Smooth muscle cell (in vitro differentiated cells): ENCODE data around the gene FBF1. TPM values are rescaled to one million over a fixed set of nuclear protein-coding genes. Genes with fewer than 3 reads are reported as not detected.

Source experiments
- DNase-seq: peaks from one replicate; lab custom pipeline; 2025; ENCODE audit not compliant: unreplicated experiment; lab: John Stamatoyannopoulos, UW
- H2AFZ ChIP-seq: fragments of 200-600 bp; sonication (generic); 2 replicates; pipeline ENCODE4 v1.6.0; 2016; ENCODE audit warnings: antibody characterized with exemption, low read depth, mild to moderate bottlenecking
- H3F3A ChIP-seq: fragments of 200-600 bp; sonication (generic); 2 replicates; pipeline ENCODE4 v1.6.0; 2017; ENCODE audit warnings: antibody characterized with exemption, low read depth
- H3K27ac ChIP-seq: fragments of 200-600 bp; sonication (generic); 2 replicates; pipeline ENCODE4 v1.5.1; 2016; ENCODE audit warnings: low read depth, mild to moderate bottlenecking
- H3K27me3 ChIP-seq: fragments of 200-600 bp; sonication (generic); 2 replicates; pipeline ENCODE4 v1.6.1; 2016; ENCODE audit warnings: low read depth, mild to moderate bottlenecking
- H3K36me3 ChIP-seq: fragments of 200-600 bp; sonication (generic); 2 replicates; pipeline ENCODE4 v1.5.1; 2016; ENCODE audit warnings: low read depth
- H3K4me1 ChIP-seq: fragments of 200-600 bp; sonication (generic); 2 replicates; pipeline ENCODE4 v1.5.1; 2016; ENCODE audit warnings: low read depth
- H3K4me2 ChIP-seq: fragments of 200-600 bp; sonication (generic); 2 replicates; pipeline ENCODE4 v1.6.0; 2016; ENCODE audit warnings: mild to moderate bottlenecking
- H3K4me3 ChIP-seq: fragments of 200-600 bp; sonication (generic); 2 replicates; pipeline ENCODE4 v1.5.1; 2016; ENCODE audit warnings: mild to moderate bottlenecking
- H3K79me2 ChIP-seq: fragments of 200-600 bp; sonication (generic); 2 replicates; pipeline ENCODE4 v1.6.0; 2016; ENCODE audit warnings: low read depth, mild to moderate bottlenecking
- H3K9ac ChIP-seq: fragments of 200-600 bp; sonication (generic); 2 replicates; pipeline ENCODE4 v1.6.0; 2016; ENCODE audit warnings: low read depth
- H3K9me3 ChIP-seq: fragments of 200-600 bp; sonication (generic); replicated peaks from 2 replicates; pipeline ENCODE4 v1.5.1; 2016; ENCODE audit warnings: low read depth
- H4K20me1 ChIP-seq: fragments of 200-600 bp; sonication (generic); 2 replicates; pipeline ENCODE4 v1.6.0; 2016; ENCODE audit warnings: low read depth
- WGBS: methylation state at CpG from one replicate; pipeline ENCODE4 v1.1.7; 2016; ENCODE audit warnings: low lambda C conversion rate; 5-methylcytosine and 5-hydroxymethylcytosine counted together
- polyA plus RNA-seq: library from polyadenylated mRNA; unstranded; fragments of >200 nt; fragmentation: Nextera tagmentation; extraction: Ambion mirVana; gene quantifications from 2 replicates; pipeline ENCODE4 v1.2.1, GENCODE V29; 2016
- total RNA-seq: library from RNA; depleted of rRNA; stranded (reverse); fragments of >200 nt; gene quantifications from 2 replicates; pipeline ENCODE4 v1.2.3, GENCODE V29; 2014
- TF ChIP-seq, protein P1 (sequence below): fragments of 200-600 bp; sonication (generic); IDR thresholded peaks from 2 replicates; pipeline ENCODE4 v1.5.1; 2017; ENCODE audit warnings: borderline replicate concordance, mild to moderate bottlenecking, antibody characterized with exemption; ENCODE audit not compliant: insufficient read depth, poor library complexity, severe bottlenecking

The FBF1 gene
- total and polyA plus RNA-seq, 2 experiments from 2014 or later = 4.6 to 8.4 TPM

DNA sequence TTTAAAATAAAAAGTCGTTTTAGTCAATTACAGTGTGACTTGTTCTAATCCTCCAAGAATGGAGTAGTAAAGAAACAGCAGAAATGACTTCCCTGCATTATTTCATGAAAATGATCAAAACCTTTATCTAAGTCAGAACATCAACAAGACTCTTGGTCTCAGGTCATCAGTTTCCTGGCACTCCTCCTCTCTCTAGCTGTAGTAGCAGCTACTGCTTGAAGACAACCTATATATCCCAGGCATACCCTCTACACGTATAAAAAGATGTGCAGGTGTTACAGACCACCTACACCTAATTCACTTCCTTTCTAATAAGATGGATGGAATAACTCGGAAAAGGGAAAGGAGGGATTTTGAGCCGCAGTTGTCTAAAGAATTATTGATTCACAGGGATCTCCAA is 1.6 kb upstream of the FBF1 start:
- Histone ChIP-seq H2AFZ (no peak overlapping the region), H3K9ac (no peak overlapping the region), H3K4me3 (no peak overlapping the region), H3K36me3 (peaks cover 15% of the 10 kb centered on the region), H3K79me2 (no peaks in the 10 kb centered on the region), H3F3A (peaks cover 8% of the 10 kb centered on the region), H3K4me2 (no peak overlapping the region), H4K20me1 (no peaks in the 10 kb centered on the region), H3K9me3 (no peaks in the 10 kb centered on the region), H3K27ac (no peak overlapping the region), H3K4me1 (peaks cover 5% of the 10 kb centered on the region), H3K27me3 (no peaks in the 10 kb centered on the region)
- WGBS = 93% methylated on average over 4 of the region's 4 CpGs
- DNase-seq = no peak
- TF ChIP-seq, protein P1, sequence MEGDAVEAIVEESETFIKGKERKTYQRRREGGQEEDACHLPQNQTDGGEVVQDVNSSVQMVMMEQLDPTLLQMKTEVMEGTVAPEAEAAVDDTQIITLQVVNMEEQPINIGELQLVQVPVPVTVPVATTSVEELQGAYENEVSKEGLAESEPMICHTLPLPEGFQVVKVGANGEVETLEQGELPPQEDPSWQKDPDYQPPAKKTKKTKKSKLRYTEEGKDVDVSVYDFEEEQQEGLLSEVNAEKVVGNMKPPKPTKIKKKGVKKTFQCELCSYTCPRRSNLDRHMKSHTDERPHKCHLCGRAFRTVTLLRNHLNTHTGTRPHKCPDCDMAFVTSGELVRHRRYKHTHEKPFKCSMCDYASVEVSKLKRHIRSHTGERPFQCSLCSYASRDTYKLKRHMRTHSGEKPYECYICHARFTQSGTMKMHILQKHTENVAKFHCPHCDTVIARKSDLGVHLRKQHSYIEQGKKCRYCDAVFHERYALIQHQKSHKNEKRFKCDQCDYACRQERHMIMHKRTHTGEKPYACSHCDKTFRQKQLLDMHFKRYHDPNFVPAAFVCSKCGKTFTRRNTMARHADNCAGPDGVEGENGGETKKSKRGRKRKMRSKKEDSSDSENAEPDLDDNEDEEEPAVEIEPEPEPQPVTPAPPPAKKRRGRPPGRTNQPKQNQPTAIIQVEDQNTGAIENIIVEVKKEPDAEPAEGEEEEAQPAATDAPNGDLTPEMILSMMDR = no peak

DNA sequence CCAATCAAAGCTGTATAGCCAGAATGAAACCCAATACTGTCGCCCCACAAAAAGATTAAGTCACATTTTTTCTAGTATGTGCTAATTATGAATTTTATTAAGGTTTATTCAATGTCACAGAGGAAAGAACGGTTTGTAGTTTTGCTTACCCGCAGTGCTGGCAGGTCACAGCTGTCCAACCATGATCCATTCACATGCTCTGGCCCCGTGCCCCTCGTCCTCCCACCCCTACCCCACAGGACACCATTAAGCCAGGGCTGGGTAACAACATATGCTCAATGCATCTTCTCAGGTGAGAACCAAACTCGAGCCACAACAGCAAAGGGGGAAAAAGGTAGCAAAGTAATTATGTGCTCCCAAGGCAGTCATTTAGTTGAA is 589 bp upstream of the FBF1 start:
- Histone ChIP-seq H4K20me1 (no peaks in the 10 kb centered on the region), H3K36me3 (peaks cover 13% of the 10 kb centered on the region), H3K9ac (no peak overlapping the region), H2AFZ (no peak overlapping the region), H3K4me1 (peaks cover 5% of the 10 kb centered on the region), H3K79me2 (no peaks in the 10 kb centered on the region), H3K9me3 (no peaks in the 10 kb centered on the region), H3K27ac (peak overlapping the region; percentile 46), H3K4me2 (peak overlapping the region; percentile 97), H3K4me3 (peak overlapping the region; percentile 83), H3K27me3 (no peaks in the 10 kb centered on the region), H3F3A (peaks cover 8% of the 10 kb centered on the region)
- no peak for DNase-seq
- WGBS = 74% methylated on average over 6 of the region's 6 CpGs
- TF ChIP-seq, protein P1 = no peak

DNA sequence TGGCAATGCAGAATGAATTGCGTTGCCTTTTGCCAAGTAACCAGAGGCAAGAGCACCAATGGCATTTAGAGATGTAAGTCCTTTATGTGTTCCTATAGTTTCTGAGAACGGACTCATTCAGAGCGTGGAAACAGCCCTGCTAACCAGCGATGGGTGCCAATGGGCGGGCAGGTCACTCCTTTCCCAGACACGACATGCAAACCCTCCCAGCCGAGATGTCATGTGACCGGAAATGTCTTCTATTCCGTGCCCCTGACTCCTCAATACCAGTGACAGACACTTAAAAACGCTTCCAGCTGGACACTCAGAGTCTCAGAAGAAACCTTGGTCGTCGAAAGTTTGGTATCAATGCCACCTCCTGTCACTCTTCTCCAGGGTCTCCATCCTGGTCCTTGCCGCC is 3.2 kb downstream of the FBF1 start:
- H3K4me2 ChIP-seq = no peak overlapping the region
- DNase-seq = no peak
- H4K20me1 ChIP-seq = no peaks in the 10 kb centered on the region
- no peaks in the 10 kb centered on the region for H3K36me3 ChIP-seq
- TF ChIP-seq, protein P1 = no peak
- no peaks in the 10 kb centered on the region for H3K79me2 ChIP-seq
- H3F3A ChIP-seq = no peaks in the 10 kb centered on the region
- 89% methylated on average over 13 of the region's 13 CpGs for WGBS
- H3K27me3 ChIP-seq = no peaks in the 10 kb centered on the region
- no peak overlapping the region for H3K4me3 ChIP-seq
- no peaks in the 10 kb centered on the region for H3K9me3 ChIP-seq
- no peak overlapping the region for H2AFZ ChIP-seq
- H3K4me1 ChIP-seq = peaks cover 5% of the 10 kb centered on the region
- H3K27ac ChIP-seq = no peak overlapping the region
- H3K9ac ChIP-seq = no peak overlapping the region

DNA sequence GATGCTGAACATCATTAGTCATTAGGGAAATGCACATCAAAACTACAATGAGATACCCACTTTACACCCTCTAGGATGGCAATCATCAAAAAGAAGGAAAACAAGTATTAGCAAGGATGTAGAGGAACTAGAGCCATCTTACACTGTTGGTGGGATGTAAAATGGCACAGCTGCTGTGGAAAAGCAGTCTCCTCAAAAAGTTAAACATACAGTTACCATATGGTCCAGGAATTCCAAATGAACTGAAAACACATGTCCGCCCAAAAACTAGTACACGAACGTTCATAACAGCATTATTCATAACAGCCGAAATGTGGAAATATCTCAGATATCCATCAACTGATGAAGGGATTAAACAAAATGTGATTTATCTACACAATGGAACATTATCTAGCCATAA is 7.0 kb downstream of the FBF1 start:
- H2AFZ ChIP-seq = no peak overlapping the region
- WGBS = 96% methylated on average over 4 of the region's 4 CpGs
- no peak for DNase-seq

More for the DNA sequence above, 7.0 kb downstream of the FBF1 start:
- H3K4me2 ChIP-seq = no peak overlapping the region
- TF ChIP-seq, protein P1 = no peak
- H3K27ac ChIP-seq = no peak overlapping the region
- no peaks in the 10 kb centered on the region for H3K79me2 ChIP-seq
- H3K4me1 ChIP-seq = no peaks in the 10 kb centered on the region
- H3K9me3 ChIP-seq = no peaks in the 10 kb centered on the region
- H4K20me1 ChIP-seq = no peaks in the 10 kb centered on the region
- H3K4me3 ChIP-seq = no peak overlapping the region
- H3K9ac ChIP-seq = no peak overlapping the region
- no peaks in the 10 kb centered on the region for H3F3A ChIP-seq
- H3K27me3 ChIP-seq = no peaks in the 10 kb centered on the region
- H3K36me3 ChIP-seq = no peaks in the 10 kb centered on the region
